Colonic mucosa (tissue), 4 donors: Measurements from ENCODE around the gene BRSK1. TPM values are rescaled to one million over a fixed set of nuclear protein-coding genes. Genes with fewer than 3 reads are reported as not detected.

Experiments used
- DNase-seq: peaks from one replicate; pipeline ENCODE4 v3.0.0-alpha.2; 2020
- H3K27ac ChIP-seq: fragments of 200-600 bp; one replicate; pipeline ENCODE4 v1.8.0; 2021
- H3K27me3 ChIP-seq: fragments of 200-600 bp; one replicate; pipeline ENCODE4 v1.8.0; 2021
- H3K36me3 ChIP-seq: fragments of 200-600 bp; one replicate; pipeline ENCODE4 v1.8.0; 2021
- H3K4me1 ChIP-seq: fragments of 200-600 bp; one replicate; pipeline ENCODE4 v1.8.0; 2021; ENCODE audit warnings: mild to moderate bottlenecking
- H3K4me3 ChIP-seq: fragments of 200-600 bp; one replicate; pipeline ENCODE4 v1.8.0; 2021
- H3K9ac ChIP-seq, 2 donors: one replicate each; pipeline ENCODE4 v1.7.0; 2013; ENCODE audit warnings: control low read depth in 2 of 2, low read depth in 2 of 2, low read length in 2 of 2
- H3K9me3 ChIP-seq: fragments of 200-600 bp; one replicate; pipeline ENCODE4 v1.8.0; 2021
- intact Hi-C: fragments of 100-400 bp; cut with DNase I; formaldehyde crosslinking; loops from one replicate; pipeline ENCODE4 v1.14.1; 2022
- total RNA-seq, 2 donors: library from RNA; stranded (reverse); fragmentation: NEBNext Ultra II Directional in 1 of 2; extraction: Animal tissue kit (Norgen Biotek cat#: 25700) in 1 of 2; gene quantifications; one replicate each; pipeline ENCODE4 v1.2.1, GENCODE V29; 2021
- TF ChIP-seq, protein P1 (sequence below): fragments of 200-600 bp; IDR thresholded peaks from one replicate; pipeline ENCODE4 v1.8.0; 2022; ENCODE audit warnings: antibody characterized with exemption, mild to moderate bottlenecking
- donor health status: healthy.
- donor health status: DM: no; HTN: no; CAD: no.
- donor health status: DM: no; HTN: no; CAD: no.

The BRSK1 gene
- total RNA-seq, 2 donors from 2014 or later: 0.59 to 2.3 TPM

GRCh38 chr19:55304980-55305379 lies 21.2 kb downstream of the BRSK1 start:
- no peak overlapping the region for H3K9ac ChIP-seq
- H3K9me3 ChIP-seq: no peaks in the 10 kb centered on the region
- H3K4me3 ChIP-seq: no peak overlapping the region
- no peaks in the 10 kb centered on the region for H3K27me3 ChIP-seq
- no peak for DNase-seq
- intact Hi-C loops: no loop called here
- H3K27ac ChIP-seq: no peak overlapping the region
- H3K4me1 ChIP-seq: no peaks in the 10 kb centered on the region
- TF ChIP-seq, protein P1, sequence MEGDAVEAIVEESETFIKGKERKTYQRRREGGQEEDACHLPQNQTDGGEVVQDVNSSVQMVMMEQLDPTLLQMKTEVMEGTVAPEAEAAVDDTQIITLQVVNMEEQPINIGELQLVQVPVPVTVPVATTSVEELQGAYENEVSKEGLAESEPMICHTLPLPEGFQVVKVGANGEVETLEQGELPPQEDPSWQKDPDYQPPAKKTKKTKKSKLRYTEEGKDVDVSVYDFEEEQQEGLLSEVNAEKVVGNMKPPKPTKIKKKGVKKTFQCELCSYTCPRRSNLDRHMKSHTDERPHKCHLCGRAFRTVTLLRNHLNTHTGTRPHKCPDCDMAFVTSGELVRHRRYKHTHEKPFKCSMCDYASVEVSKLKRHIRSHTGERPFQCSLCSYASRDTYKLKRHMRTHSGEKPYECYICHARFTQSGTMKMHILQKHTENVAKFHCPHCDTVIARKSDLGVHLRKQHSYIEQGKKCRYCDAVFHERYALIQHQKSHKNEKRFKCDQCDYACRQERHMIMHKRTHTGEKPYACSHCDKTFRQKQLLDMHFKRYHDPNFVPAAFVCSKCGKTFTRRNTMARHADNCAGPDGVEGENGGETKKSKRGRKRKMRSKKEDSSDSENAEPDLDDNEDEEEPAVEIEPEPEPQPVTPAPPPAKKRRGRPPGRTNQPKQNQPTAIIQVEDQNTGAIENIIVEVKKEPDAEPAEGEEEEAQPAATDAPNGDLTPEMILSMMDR: no peak
- H3K36me3 ChIP-seq: no peaks in the 10 kb centered on the region

GRCh38 chr19:55305491-55305890 lies 21.7 kb downstream of the BRSK1 start:
- DNase-seq: peak; percentile 40
- H3K4me3 ChIP-seq: no peak overlapping the region
- H3K36me3 ChIP-seq: no peaks in the 10 kb centered on the region
- TF ChIP-seq, protein P1: no peak
- intact Hi-C loops: no loop called here
- H3K9ac ChIP-seq: no peak overlapping the region
- no peaks in the 10 kb centered on the region for H3K27me3 ChIP-seq
- no peaks in the 10 kb centered on the region for H3K9me3 ChIP-seq
- H3K27ac ChIP-seq: no peak overlapping the region
- H3K4me1 ChIP-seq: no peaks in the 10 kb centered on the region

DNA sequence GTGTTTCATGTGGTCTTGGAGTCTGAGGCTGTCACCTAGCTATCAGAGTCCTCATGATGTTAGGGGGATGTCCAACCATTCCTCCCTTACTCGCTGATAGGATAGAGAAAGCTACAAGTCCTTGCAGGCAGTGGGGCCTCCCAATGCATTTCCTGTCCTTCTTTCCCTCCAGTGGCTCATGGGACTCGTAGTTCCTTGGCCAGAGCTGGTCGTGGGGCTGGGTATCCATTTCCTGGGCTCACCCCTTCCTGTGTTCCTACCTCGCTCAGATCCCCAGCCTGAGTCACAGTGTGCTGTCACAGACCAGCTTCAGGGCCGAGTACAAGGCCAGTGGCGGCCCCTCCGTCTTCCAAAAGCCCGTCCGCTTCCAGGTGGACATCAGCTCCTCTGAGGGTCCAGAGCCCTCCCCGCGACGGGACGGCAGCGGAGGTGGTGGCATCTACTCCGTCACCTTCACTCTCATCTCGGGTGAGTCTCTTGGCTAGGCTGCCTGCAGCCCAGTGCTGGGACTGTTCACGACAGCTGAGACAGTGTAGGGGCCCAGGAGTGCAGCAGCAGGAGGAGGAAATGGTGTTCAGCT lies 22.3 kb downstream of the BRSK1 start:
- H3K4me3 ChIP-seq: no peak overlapping the region
- no peaks in the 10 kb centered on the region for H3K4me1 ChIP-seq
- no peaks in the 10 kb centered on the region for H3K36me3 ChIP-seq
- TF ChIP-seq, protein P1: no peak
- H3K27me3 ChIP-seq: no peaks in the 10 kb centered on the region
- H3K9ac ChIP-seq: no peak overlapping the region
- intact Hi-C loops: no loop called here
- H3K27ac ChIP-seq: no peak overlapping the region
- no peak for DNase-seq
- H3K9me3 ChIP-seq: no peaks in the 10 kb centered on the region

GRCh38 chr19:55306712-55307111 lies 22.9 kb downstream of the BRSK1 start:
- TF ChIP-seq, protein P1: no peak
- intact Hi-C loops: no loop called here

DNA sequence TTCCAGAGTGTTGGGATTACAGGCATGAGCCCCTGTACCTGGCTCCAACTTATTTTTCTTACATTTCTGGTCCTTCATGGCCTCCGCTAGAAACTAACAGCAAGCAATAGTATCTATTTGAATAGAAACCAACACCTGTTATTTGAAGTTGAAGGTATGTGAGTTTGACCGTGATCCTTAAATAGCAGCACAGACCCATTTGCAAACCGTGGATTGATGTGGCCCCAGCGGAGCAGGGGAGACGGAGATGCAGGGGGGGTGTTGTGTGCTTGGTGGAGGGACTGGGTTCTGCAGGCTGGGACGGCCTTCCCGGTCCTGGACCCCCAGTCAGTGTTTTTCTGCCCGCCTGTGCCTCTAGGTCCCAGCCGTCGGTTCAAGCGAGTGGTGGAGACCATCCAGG lies 24.5 kb downstream of the BRSK1 start:
- intact Hi-C loops: no loop called here

More at GRCh38 chr19:55306712-55307111, 22.9 kb downstream of the BRSK1 start:
- no peaks in the 10 kb centered on the region for H3K36me3 ChIP-seq
- no peaks in the 10 kb centered on the region for H3K4me1 ChIP-seq
- no peaks in the 10 kb centered on the region for H3K9me3 ChIP-seq
- H3K27ac ChIP-seq: no peak overlapping the region
- no peak for DNase-seq
- no peak overlapping the region for H3K4me3 ChIP-seq
- H3K9ac ChIP-seq: no peak overlapping the region
- no peaks in the 10 kb centered on the region for H3K27me3 ChIP-seq

More for the DNA sequence above, 24.5 kb downstream of the BRSK1 start:
- no peaks in the 10 kb centered on the region for H3K4me1 ChIP-seq
- H3K36me3 ChIP-seq: no peaks in the 10 kb centered on the region
- no peak overlapping the region for H3K9ac ChIP-seq
- H3K27ac ChIP-seq: no peak overlapping the region
- DNase-seq: no peak
- TF ChIP-seq, protein P1: no peak
- no peaks in the 10 kb centered on the region for H3K9me3 ChIP-seq
- no peak overlapping the region for H3K4me3 ChIP-seq
- no peaks in the 10 kb centered on the region for H3K27me3 ChIP-seq
